Fibroblast of lung (primary cell): Measurements from ENCODE around the gene STS. TPM values are rescaled to one million over a fixed set of nuclear protein-coding genes. Genes with fewer than 3 reads are reported as not detected.

Experiments used
- DNase-seq, 2 donors: peaks; one replicate each; pipeline versions ENCODE4 v3.0.0 to v3.0.0-alpha.2; 2010; ENCODE audit warnings: low read depth in 2 of 2
- H2AFZ ChIP-seq: 2 replicates; pipeline ENCODE4 v1.5.1; 2012; ENCODE audit warnings: low read length, control low read depth, inconsistent platforms
- H3K27ac ChIP-seq: 2 replicates; pipeline ENCODE4 v1.5.1; 2011; ENCODE audit warnings: low read length, control low read depth; ENCODE audit not compliant: insufficient read depth
- H3K27me3 ChIP-seq: 2 replicates; pipeline ENCODE4 v1.5.1; 2011; ENCODE audit warnings: mild to moderate bottlenecking, low read length; ENCODE audit not compliant: control insufficient read depth, insufficient read depth
- H3K36me3 ChIP-seq: 2 replicates; pipeline ENCODE4 v1.5.1; 2011; ENCODE audit warnings: low read length; ENCODE audit not compliant: control insufficient read depth, insufficient read depth
- H3K4me1 ChIP-seq: 2 replicates; pipeline ENCODE4 v1.5.1; 2011; ENCODE audit warnings: low read length; ENCODE audit not compliant: control insufficient read depth, insufficient read depth; ENCODE audit errors: extremely low read depth
- H3K4me2 ChIP-seq: 2 replicates; pipeline ENCODE4 v1.5.1; 2011; ENCODE audit warnings: low read length, control low read depth; ENCODE audit not compliant: insufficient read depth; ENCODE audit errors: extremely low read depth
- H3K4me3 ChIP-seq, 4 experiments: fragments of 200-600 bp in 1 of 4; sonication (generic) in 1 of 4; replicated peaks in 1 of 4; 2 replicates each; pipeline ENCODE4 v1.5.1; 2011 to 2016; ENCODE audit warnings: low read length in 4 of 4, low read depth in 3 of 4, mild to moderate bottlenecking in 3 of 4, control low read depth in 2 of 4, inconsistent platforms in 1 of 4, mixed read lengths in 1 of 4; ENCODE audit not compliant: insufficient read depth in 1 of 4; ENCODE audit errors: control extremely low read depth in 1 of 4
- H3K79me2 ChIP-seq: 2 replicates; pipeline ENCODE4 v1.5.1; 2012; ENCODE audit warnings: mild to moderate bottlenecking, low read length, inconsistent platforms; ENCODE audit not compliant: control insufficient read depth, insufficient read depth
- H3K9ac ChIP-seq: 2 replicates; pipeline ENCODE4 v1.5.1; 2011; ENCODE audit warnings: mild to moderate bottlenecking, low read length, control low read depth; ENCODE audit not compliant: insufficient read depth
- H3K9me3 ChIP-seq: 2 replicates; pipeline ENCODE4 v1.5.1; 2012; ENCODE audit warnings: low read depth, low read length; ENCODE audit not compliant: control insufficient read depth, insufficient read depth
- H4K20me1 ChIP-seq: 2 replicates; pipeline ENCODE4 v1.5.1; 2011; ENCODE audit warnings: low read length; ENCODE audit not compliant: control insufficient read depth, insufficient read depth; ENCODE audit errors: extremely low read depth
- EZH2 ChIP-seq: IDR thresholded peaks from 2 replicates; pipeline ENCODE4 v1.5.1; 2012; ENCODE audit warnings: low read length, control low read depth, mild to moderate bottlenecking; ENCODE audit errors: missing control alignments
- polyA plus RNA-seq, 2 donors: library from polyadenylated mRNA; depleted of rRNA in 1 of 2; stranded (reverse) in 1 of 2; unstranded in 1 of 2; fragments of >200 nt; gene quantifications; 2 replicates each; pipeline ENCODE4 v1.2.1, GENCODE V29; 2011 to 2012; ENCODE audit warnings: missing spikeins in 1 of 2
- total RNA-seq: library from RNA; depleted of rRNA; stranded (reverse); fragments of >200 nt; gene quantifications from 2 replicates; pipeline ENCODE4 v1.2.1, GENCODE V29; 2014
- TF ChIP-seq, protein P1 (sequence below), 2 donors: IDR thresholded peaks in 1 of 2; conservative IDR thresholded peaks in 1 of 2; 1 replicate in 1 of 2; 2 replicates in 1 of 2; pipeline ENCODE4 v1.5.1; 2011 to 2012; ENCODE audit warnings: low read length in 2 of 2, control low read depth in 1 of 2, inconsistent platforms in 1 of 2, low read depth in 1 of 2, mild to moderate bottlenecking in 1 of 2

Gene STS
- total and polyA plus RNA-seq, 2 donors (not counting 1 experiment from before 2014, with no cell fraction given) = 5.0 to 13.1 TPM

GRCh38 chrX:7194606-7195005, 47.1 kb downstream of the STS start:
- no peak overlapping the region for H3K4me2 ChIP-seq
- no peak overlapping the region for H3K4me3 ChIP-seq
- no peaks in the 10 kb centered on the region for H3K4me1 ChIP-seq
- no peaks in the 10 kb centered on the region for H4K20me1 ChIP-seq
- H3K9ac ChIP-seq = no peak overlapping the region
- no peak overlapping the region for H2AFZ ChIP-seq
- no peak overlapping the region for H3K27ac ChIP-seq
- H3K27me3 ChIP-seq = no peaks in the 10 kb centered on the region
- no peaks in the 10 kb centered on the region for H3K79me2 ChIP-seq
- H3K9me3 ChIP-seq = no peaks in the 10 kb centered on the region
- no peak for DNase-seq
- no peaks in the 10 kb centered on the region for H3K36me3 ChIP-seq
- TF ChIP-seq EZH2 = no peak
- TF ChIP-seq, protein P1, sequence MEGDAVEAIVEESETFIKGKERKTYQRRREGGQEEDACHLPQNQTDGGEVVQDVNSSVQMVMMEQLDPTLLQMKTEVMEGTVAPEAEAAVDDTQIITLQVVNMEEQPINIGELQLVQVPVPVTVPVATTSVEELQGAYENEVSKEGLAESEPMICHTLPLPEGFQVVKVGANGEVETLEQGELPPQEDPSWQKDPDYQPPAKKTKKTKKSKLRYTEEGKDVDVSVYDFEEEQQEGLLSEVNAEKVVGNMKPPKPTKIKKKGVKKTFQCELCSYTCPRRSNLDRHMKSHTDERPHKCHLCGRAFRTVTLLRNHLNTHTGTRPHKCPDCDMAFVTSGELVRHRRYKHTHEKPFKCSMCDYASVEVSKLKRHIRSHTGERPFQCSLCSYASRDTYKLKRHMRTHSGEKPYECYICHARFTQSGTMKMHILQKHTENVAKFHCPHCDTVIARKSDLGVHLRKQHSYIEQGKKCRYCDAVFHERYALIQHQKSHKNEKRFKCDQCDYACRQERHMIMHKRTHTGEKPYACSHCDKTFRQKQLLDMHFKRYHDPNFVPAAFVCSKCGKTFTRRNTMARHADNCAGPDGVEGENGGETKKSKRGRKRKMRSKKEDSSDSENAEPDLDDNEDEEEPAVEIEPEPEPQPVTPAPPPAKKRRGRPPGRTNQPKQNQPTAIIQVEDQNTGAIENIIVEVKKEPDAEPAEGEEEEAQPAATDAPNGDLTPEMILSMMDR (conservative IDR thresholded peaks at IDR 0.05 in 1 of 2, IDR thresholded peaks at IDR 0.05 in 1 of 2; ENCODE audit: low read depth in 1 of 2, low read length in 2 of 2) = no peak

Other genes starting within 250 kb of the STS start
- gene PUDP, start 441 bp downstream of the STS start, total RNA-seq = 4.1 and 7.6 TPM in 2 replicates
- gene PUDP, start 441 bp downstream of the STS start, polyA plus RNA-seq = 19.8 and 44.8 TPM in 2 replicates